ENCODE data around the gene TTC3. TPM values are rescaled to one million over a fixed set of nuclear protein-coding genes. Genes with fewer than 3 reads are reported as not detected.
"Not testable (repeated sequence)": the region's sequence is repeated elsewhere in the genome, so short reads cannot be mapped to it uniquely, and the experiment has no call there.

TTC3 gene
- polyA plus RNA-seq, 4 donors: 18.6 to 106 (median 29.0) TPM

GRCh38 chr21:37136744-37137143 lies 63.7 kb downstream of the TTC3 start:
- H3K4me3 ChIP-seq (ENCODE audit: low read depth in 1 of 3, low read length in 3 of 3): no peak overlapping the region
- FAIRE-seq (no peak), DNase-seq (no peak)
- H3K4me1 ChIP-seq (ENCODE audit: control insufficient read depth in 3 of 3, insufficient read depth in 2 of 3, low read depth in 1 of 3, low read length in 2 of 3): no peaks in the 10 kb centered on the region
- peaks cover 12 to 20% (median 16%) of the 10 kb centered on the region in 3 donors for H3K36me3 ChIP-seq (ENCODE audit: control insufficient read depth in 3 of 3, insufficient read depth in 2 of 3, low read depth in 1 of 3, low read length in 3 of 3)
- no peaks in the 10 kb centered on the region for H3K9me3 ChIP-seq (ENCODE audit: control insufficient read depth in 2 of 2, insufficient read depth in 1 of 2, low read depth in 1 of 2, low read length in 1 of 2)
- H3K27me3 ChIP-seq (ENCODE audit: control insufficient read depth in 3 of 3, insufficient read depth in 3 of 3, low read length in 3 of 3): no peaks in the 10 kb centered on the region
- H3K27ac ChIP-seq (ENCODE audit: low read depth in 1 of 3, low read length in 2 of 3): no peak overlapping the region

- Histone ChIP-seq H3K27ac (ENCODE audit: low read depth in 1 of 3, low read length in 2 of 3) (no peak overlapping the region), H3K4me3 (ENCODE audit: low read depth in 1 of 3, low read length in 3 of 3) (no peak overlapping the region), H3K4me1 (ENCODE audit: control insufficient read depth in 3 of 3, insufficient read depth in 2 of 3, low read depth in 1 of 3, low read length in 2 of 3) (no peaks in the 10 kb centered on the region), H3K36me3 (ENCODE audit: control insufficient read depth in 3 of 3, insufficient read depth in 2 of 3, low read depth in 1 of 3, low read length in 3 of 3) (peaks cover 11 to 12% (median 12%) of the 10 kb centered on the region in 3 donors), H3K27me3 (ENCODE audit: control insufficient read depth in 3 of 3, insufficient read depth in 3 of 3, low read length in 3 of 3) (no peaks in the 10 kb centered on the region), H3K9me3 (ENCODE audit: control insufficient read depth in 2 of 2, insufficient read depth in 1 of 2, low read depth in 1 of 2, low read length in 1 of 2) (no peaks in the 10 kb centered on the region)
- no peak for DNase-seq
- no peak for FAIRE-seq
- 93 to 94% (median 94%) methylated on average over 3 of the region's 3 CpGs for WGBS, 3 donors
Measured at GRCh38 chr21:37139154-37139553, 66.1 kb downstream of the TTC3 start.

- H3K27ac ChIP-seq (ENCODE audit: low read depth in 1 of 3, low read length in 2 of 3): no peak overlapping the region
- no peak for FAIRE-seq
- H3K4me3 ChIP-seq (ENCODE audit: low read depth in 1 of 3, low read length in 3 of 3): no peak overlapping the region
- H3K4me1 ChIP-seq (ENCODE audit: control insufficient read depth in 3 of 3, insufficient read depth in 2 of 3, low read depth in 1 of 3, low read length in 2 of 3): no peaks in the 10 kb centered on the region
- WGBS, 3 donors: 67 to 90% (median 88%) methylated on average over 4 of the region's 4 CpGs
- H3K27me3 ChIP-seq (ENCODE audit: control insufficient read depth in 3 of 3, insufficient read depth in 3 of 3, low read length in 3 of 3): no peaks in the 10 kb centered on the region
- peaks cover 8 to 17% (median 11%) of the 10 kb centered on the region in 3 donors for H3K36me3 ChIP-seq (ENCODE audit: control insufficient read depth in 3 of 3, insufficient read depth in 2 of 3, low read depth in 1 of 3, low read length in 3 of 3)
- H3K9me3 ChIP-seq (ENCODE audit: control insufficient read depth in 2 of 2, insufficient read depth in 1 of 2, low read depth in 1 of 2, low read length in 1 of 2): no peaks in the 10 kb centered on the region
- no peak for DNase-seq
Measured at GRCh38 chr21:37139902-37140301, 66.8 kb downstream of the TTC3 start.

- not testable (repeated sequence) for H3K4me1 ChIP-seq (ENCODE audit: control insufficient read depth in 3 of 3, insufficient read depth in 2 of 3, low read depth in 1 of 3, low read length in 2 of 3); H3K27me3 ChIP-seq (ENCODE audit: control insufficient read depth in 3 of 3, insufficient read depth in 3 of 3, low read length in 3 of 3); DNase-seq; H3K9me3 ChIP-seq (ENCODE audit: control insufficient read depth in 2 of 2, insufficient read depth in 1 of 2, low read depth in 1 of 2, low read length in 1 of 2); H3K27ac ChIP-seq (ENCODE audit: low read depth in 1 of 3, low read length in 2 of 3); H3K4me3 ChIP-seq (ENCODE audit: low read depth in 1 of 3, low read length in 3 of 3); FAIRE-seq
- 91 to 99% (median 98%) methylated on average over 5 of the region's 5 CpGs for WGBS, 3 donors
- peaks cover 0 to 16% (median 16%) of the 10 kb centered on the region in 3 donors for H3K36me3 ChIP-seq (ENCODE audit: control insufficient read depth in 3 of 3, insufficient read depth in 2 of 3, low read depth in 1 of 3, low read length in 3 of 3)
Measured at GRCh38 chr21:37143392-37143791, 70.3 kb downstream of the TTC3 start.

- H3K36me3 ChIP-seq (ENCODE audit: control insufficient read depth in 3 of 3, insufficient read depth in 2 of 3, low read depth in 1 of 3, low read length in 3 of 3): peaks cover 2 to 19% (median 16%) of the 10 kb centered on the region in 3 donors
- no peaks in the 10 kb centered on the region for H3K4me1 ChIP-seq (ENCODE audit: control insufficient read depth in 3 of 3, insufficient read depth in 2 of 3, low read depth in 1 of 3, low read length in 2 of 3)
- no peak overlapping the region for H3K4me3 ChIP-seq (ENCODE audit: low read depth in 1 of 3, low read length in 3 of 3)
- FAIRE-seq (no peak), DNase-seq (no peak)
- H3K27me3 ChIP-seq (ENCODE audit: control insufficient read depth in 3 of 3, insufficient read depth in 3 of 3, low read length in 3 of 3): no peaks in the 10 kb centered on the region
- H3K9me3 ChIP-seq (ENCODE audit: control insufficient read depth in 2 of 2, insufficient read depth in 1 of 2, low read depth in 1 of 2, low read length in 1 of 2): no peaks in the 10 kb centered on the region
- no peak overlapping the region for H3K27ac ChIP-seq (ENCODE audit: low read depth in 1 of 3, low read length in 2 of 3)
- WGBS, 3 donors: 82 to 96% (median 91%) methylated on average over 4 of the region's 4 CpGs
Measured at GRCh38 chr21:37145635-37146111, 72.6 kb downstream of the TTC3 start.

- no peaks in the 10 kb centered on the region for H3K4me1 ChIP-seq (ENCODE audit: control insufficient read depth in 3 of 3, insufficient read depth in 2 of 3, low read depth in 1 of 3, low read length in 2 of 3)
- H3K36me3 ChIP-seq (ENCODE audit: control insufficient read depth in 3 of 3, insufficient read depth in 2 of 3, low read depth in 1 of 3, low read length in 3 of 3): peaks cover 2 to 16% (median 16%) of the 10 kb centered on the region in 3 donors
- no peaks in the 10 kb centered on the region for H3K27me3 ChIP-seq (ENCODE audit: control insufficient read depth in 3 of 3, insufficient read depth in 3 of 3, low read length in 3 of 3)
- no peak for FAIRE-seq
- H3K4me3 ChIP-seq (ENCODE audit: low read depth in 1 of 3, low read length in 3 of 3): no peak overlapping the region
- DNase-seq: no peak
- H3K9me3 ChIP-seq (ENCODE audit: control insufficient read depth in 2 of 2, insufficient read depth in 1 of 2, low read depth in 1 of 2, low read length in 1 of 2): no peaks in the 10 kb centered on the region
- 70 to 89% (median 83%) methylated on average over 8 of the region's 8 CpGs for WGBS, 3 donors
- no peak overlapping the region for H3K27ac ChIP-seq (ENCODE audit: low read depth in 1 of 3, low read length in 2 of 3)
Measured at GRCh38 chr21:37146320-37147235, 73.5 kb downstream of the TTC3 start.

GRCh38 chr21:37149411-37149810 lies 76.4 kb downstream of the TTC3 start:
- no peaks in the 10 kb centered on the region for H3K27me3 ChIP-seq (ENCODE audit: control insufficient read depth in 3 of 3, insufficient read depth in 3 of 3, low read length in 3 of 3)
- DNase-seq: no peak
- H3K4me3 ChIP-seq (ENCODE audit: low read depth in 1 of 3, low read length in 3 of 3): no peak overlapping the region
- no peaks in the 10 kb centered on the region for H3K9me3 ChIP-seq (ENCODE audit: control insufficient read depth in 2 of 2, insufficient read depth in 1 of 2, low read depth in 1 of 2, low read length in 1 of 2)
- no peak overlapping the region for H3K27ac ChIP-seq (ENCODE audit: low read depth in 1 of 3, low read length in 2 of 3)
- peaks cover 0 to 11% (median 0%) of the 10 kb centered on the region in 3 donors for H3K4me1 ChIP-seq (ENCODE audit: control insufficient read depth in 3 of 3, insufficient read depth in 2 of 3, low read depth in 1 of 3, low read length in 2 of 3)
- peaks cover 2 to 21% (median 16%) of the 10 kb centered on the region in 3 donors for H3K36me3 ChIP-seq (ENCODE audit: control insufficient read depth in 3 of 3, insufficient read depth in 2 of 3, low read depth in 1 of 3, low read length in 3 of 3)
- no peak for FAIRE-seq

- Histone ChIP-seq H3K4me3 (ENCODE audit: low read depth in 1 of 3, low read length in 3 of 3) (no peak overlapping the region), H3K36me3 (ENCODE audit: control insufficient read depth in 3 of 3, insufficient read depth in 2 of 3, low read depth in 1 of 3, low read length in 3 of 3) (peaks cover 2 to 11% (median 7%) of the 10 kb centered on the region in 3 donors), H3K9me3 (ENCODE audit: control insufficient read depth in 2 of 2, insufficient read depth in 1 of 2, low read depth in 1 of 2, low read length in 1 of 2) (no peaks in the 10 kb centered on the region), H3K27me3 (ENCODE audit: control insufficient read depth in 3 of 3, insufficient read depth in 3 of 3, low read length in 3 of 3) (no peaks in the 10 kb centered on the region), H3K27ac (ENCODE audit: low read depth in 1 of 3, low read length in 2 of 3) (peak overlapping the region; percentile 41 to 87 (median 74)), H3K4me1 (ENCODE audit: control insufficient read depth in 3 of 3, insufficient read depth in 2 of 3, low read depth in 1 of 3, low read length in 2 of 3) (peaks cover 0 to 12% (median 0%) of the 10 kb centered on the region in 3 donors)
- DNase-seq (peak; percentile 58 to 65), FAIRE-seq (no peak)
- WGBS, 3 donors: 20 to 58% (median 43%) methylated on average over 4 of the region's 4 CpGs
Measured at GRCh38 chr21:37153196-37153934, 80.3 kb downstream of the TTC3 start.

Data from small intestine (tissue), 7 donors.